ENCODE data around the gene STUB1. TPM values are rescaled to one million over a fixed set of nuclear protein-coding genes. Genes with fewer than 3 reads are reported as not detected.

STUB1 gene
- total and polyA plus RNA-seq, 10 of the 15 experiments (the other 5 are each of a cell fraction or from before 2014, with no cell fraction given), result 4.2 to 136 (median 67.1) TPM

DNA sequence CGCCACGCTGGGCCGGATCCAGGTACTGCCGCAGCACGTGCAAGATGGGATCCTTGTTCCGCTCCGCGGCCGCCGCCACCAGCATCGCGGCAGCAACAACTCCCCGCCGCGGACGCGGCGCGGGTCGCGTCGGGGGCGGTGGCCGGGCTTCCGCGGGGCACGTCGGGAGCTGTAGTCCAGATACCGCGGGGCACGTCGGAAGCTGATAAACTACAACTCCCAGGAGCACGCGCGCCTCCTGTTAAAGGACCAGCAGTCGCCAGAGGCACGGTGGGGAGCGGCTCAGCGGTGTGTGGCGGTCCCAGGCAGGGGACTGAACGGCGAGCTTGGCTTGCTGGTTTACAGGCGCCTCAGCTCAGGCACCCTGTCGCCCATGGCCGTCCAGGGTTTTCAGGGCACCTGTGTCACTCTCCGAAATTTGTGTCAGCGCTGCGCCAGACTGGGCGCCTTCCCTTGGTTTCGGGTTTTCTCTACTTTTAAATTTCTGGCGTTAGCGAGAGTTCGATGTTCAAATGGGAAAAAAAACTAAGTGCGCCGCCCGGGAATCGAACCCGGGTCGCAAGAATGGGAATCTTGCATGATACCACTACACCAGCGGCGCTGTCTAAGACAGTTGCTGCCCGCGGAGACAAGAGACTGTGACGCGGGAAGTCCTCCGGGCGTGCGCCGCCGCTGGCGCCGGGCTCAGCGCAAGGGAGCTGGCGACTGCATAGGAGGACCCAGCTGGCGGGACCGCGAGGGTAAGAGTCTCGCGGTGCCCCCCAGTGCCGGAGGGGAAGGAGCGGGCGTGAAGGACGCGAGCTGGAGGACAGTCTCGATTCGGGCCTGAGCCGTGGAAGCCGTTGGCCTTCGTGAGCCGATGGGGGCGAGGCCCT is 43.8 kb upstream of the STUB1 start, which contains the start of gene METTL26 (continued):
- 0 out of 2 replicates have a peak, but pooled peaks have one; percentile 30 for TF ChIP-seq TAF1 (IDR thresholded peaks at IDR 0.05; ENCODE audit: borderline replicate concordance, low read depth, low read length)
- TF ChIP-seq, protein P1, sequence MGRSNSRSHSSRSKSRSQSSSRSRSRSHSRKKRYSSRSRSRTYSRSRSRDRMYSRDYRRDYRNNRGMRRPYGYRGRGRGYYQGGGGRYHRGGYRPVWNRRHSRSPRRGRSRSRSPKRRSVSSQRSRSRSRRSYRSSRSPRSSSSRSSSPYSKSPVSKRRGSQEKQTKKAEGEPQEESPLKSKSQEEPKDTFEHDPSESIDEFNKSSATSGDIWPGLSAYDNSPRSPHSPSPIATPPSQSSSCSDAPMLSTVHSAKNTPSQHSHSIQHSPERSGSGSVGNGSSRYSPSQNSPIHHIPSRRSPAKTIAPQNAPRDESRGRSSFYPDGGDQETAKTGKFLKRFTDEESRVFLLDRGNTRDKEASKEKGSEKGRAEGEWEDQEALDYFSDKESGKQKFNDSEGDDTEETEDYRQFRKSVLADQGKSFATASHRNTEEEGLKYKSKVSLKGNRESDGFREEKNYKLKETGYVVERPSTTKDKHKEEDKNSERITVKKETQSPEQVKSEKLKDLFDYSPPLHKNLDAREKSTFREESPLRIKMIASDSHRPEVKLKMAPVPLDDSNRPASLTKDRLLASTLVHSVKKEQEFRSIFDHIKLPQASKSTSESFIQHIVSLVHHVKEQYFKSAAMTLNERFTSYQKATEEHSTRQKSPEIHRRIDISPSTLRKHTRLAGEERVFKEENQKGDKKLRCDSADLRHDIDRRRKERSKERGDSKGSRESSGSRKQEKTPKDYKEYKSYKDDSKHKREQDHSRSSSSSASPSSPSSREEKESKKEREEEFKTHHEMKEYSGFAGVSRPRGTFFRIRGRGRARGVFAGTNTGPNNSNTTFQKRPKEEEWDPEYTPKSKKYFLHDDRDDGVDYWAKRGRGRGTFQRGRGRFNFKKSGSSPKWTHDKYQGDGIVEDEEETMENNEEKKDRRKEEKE (IDR thresholded peaks at IDR 0.05), result no peak
- peak; percentile 94; the same call in 1 of the 2 replicates for TF ChIP-seq ZNF207 (IDR thresholded peaks at IDR 0.05; ENCODE audit: borderline replicate concordance)
- TF ChIP-seq SRF (IDR thresholded peaks at IDR 0.05; ENCODE audit: low read depth in 2 of 2, low read length in 2 of 2), result no peak
- peak; percentile 53; the same call in 1 of the 2 replicates for TF ChIP-seq POLR2AphosphoS5 (IDR thresholded peaks at IDR 0.05; ENCODE audit: low read length)
- TF ChIP-seq TCF3 (IDR thresholded peaks at IDR 0.05; ENCODE audit: borderline replicate concordance, insufficient read depth, low read depth, low read length), result 0 out of 2 replicates have a peak, but pooled peaks have one; percentile 47
- TF ChIP-seq, protein P2, sequence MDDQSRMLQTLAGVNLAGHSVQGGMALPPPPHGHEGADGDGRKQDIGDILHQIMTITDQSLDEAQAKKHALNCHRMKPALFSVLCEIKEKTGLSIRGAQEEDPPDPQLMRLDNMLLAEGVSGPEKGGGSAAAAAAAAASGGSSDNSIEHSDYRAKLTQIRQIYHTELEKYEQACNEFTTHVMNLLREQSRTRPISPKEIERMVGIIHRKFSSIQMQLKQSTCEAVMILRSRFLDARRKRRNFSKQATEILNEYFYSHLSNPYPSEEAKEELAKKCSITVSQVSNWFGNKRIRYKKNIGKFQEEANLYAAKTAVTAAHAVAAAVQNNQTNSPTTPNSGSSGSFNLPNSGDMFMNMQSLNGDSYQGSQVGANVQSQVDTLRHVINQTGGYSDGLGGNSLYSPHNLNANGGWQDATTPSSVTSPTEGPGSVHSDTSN (IDR thresholded peaks at IDR 0.05; ENCODE audit: insufficient replicate concordance, low read depth, low read length), result no peak
- TF ChIP-seq PAX5 (IDR thresholded peaks at IDR 0.05; ENCODE audit: borderline replicate concordance, low read depth, low read length), result peak; percentile 81; the same call in 1 of the 2 replicates
- TF ChIP-seq SP1 (IDR thresholded peaks at IDR 0.05; ENCODE audit: low read depth, low read length), result peak; percentile 81
- peak; percentile 89 for TF ChIP-seq NBN (IDR thresholded peaks at IDR 0.05)
- peak; percentile 93; the same call in 1 of the 2 replicates for TF ChIP-seq STAT1 (conservative IDR thresholded peaks at IDR 0.05)
- TF ChIP-seq, protein P3, sequence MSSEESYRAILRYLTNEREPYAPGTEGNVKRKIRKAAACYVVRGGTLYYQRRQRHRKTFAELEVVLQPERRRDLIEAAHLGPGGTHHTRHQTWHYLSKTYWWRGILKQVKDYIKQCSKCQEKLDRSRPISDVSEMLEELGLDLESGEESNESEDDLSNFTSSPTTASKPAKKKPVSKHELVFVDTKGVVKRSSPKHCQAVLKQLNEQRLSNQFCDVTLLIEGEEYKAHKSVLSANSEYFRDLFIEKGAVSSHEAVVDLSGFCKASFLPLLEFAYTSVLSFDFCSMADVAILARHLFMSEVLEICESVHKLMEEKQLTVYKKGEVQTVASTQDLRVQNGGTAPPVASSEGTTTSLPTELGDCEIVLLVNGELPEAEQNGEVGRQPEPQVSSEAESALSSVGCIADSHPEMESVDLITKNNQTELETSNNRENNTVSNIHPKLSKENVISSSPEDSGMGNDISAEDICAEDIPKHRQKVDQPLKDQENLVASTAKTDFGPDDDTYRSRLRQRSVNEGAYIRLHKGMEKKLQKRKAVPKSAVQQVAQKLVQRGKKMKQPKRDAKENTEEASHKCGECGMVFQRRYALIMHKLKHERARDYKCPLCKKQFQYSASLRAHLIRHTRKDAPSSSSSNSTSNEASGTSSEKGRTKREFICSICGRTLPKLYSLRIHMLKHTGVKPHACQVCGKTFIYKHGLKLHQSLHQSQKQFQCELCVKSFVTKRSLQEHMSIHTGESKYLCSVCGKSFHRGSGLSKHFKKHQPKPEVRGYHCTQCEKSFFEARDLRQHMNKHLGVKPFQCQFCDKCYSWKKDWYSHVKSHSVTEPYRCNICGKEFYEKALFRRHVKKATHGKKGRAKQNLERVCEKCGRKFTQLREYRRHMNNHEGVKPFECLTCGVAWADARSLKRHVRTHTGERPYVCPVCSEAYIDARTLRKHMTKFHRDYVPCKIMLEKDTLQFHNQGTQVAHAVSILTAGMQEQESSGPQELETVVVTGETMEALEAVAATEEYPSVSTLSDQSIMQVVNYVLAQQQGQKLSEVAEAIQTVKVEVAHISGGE (CRISPR knock-in tag; IDR thresholded peaks at IDR 0.05), result no peak
- TF ChIP-seq CREM (IDR thresholded peaks at IDR 0.05; ENCODE audit: low read depth), result peak; percentile 78
- TF ChIP-seq, protein P4, sequence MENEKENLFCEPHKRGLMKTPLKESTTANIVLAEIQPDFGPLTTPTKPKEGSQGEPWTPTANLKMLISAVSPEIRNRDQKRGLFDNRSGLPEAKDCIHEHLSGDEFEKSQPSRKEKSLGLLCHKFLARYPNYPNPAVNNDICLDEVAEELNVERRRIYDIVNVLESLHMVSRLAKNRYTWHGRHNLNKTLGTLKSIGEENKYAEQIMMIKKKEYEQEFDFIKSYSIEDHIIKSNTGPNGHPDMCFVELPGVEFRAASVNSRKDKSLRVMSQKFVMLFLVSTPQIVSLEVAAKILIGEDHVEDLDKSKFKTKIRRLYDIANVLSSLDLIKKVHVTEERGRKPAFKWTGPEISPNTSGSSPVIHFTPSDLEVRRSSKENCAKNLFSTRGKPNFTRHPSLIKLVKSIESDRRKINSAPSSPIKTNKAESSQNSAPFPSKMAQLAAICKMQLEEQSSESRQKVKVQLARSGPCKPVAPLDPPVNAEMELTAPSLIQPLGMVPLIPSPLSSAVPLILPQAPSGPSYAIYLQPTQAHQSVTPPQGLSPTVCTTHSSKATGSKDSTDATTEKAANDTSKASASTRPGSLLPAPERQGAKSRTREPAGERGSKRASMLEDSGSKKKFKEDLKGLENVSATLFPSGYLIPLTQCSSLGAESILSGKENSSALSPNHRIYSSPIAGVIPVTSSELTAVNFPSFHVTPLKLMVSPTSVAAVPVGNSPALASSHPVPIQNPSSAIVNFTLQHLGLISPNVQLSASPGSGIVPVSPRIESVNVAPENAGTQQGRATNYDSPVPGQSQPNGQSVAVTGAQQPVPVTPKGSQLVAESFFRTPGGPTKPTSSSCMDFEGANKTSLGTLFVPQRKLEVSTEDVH (IDR thresholded peaks at IDR 0.05; ENCODE audit: low read depth, partially characterized antibody), result peak; percentile 78
- TF ChIP-seq SMARCA5 (IDR thresholded peaks at IDR 0.05), result peak; percentile 91
